Non-pigmented ciliary epithelial cell (primary cell): Measurements from ENCODE around the gene USP49.

Source experiments
- DNase-seq: peaks from one replicate; pipeline ENCODE4 v3.0.0-alpha.2; 2010; ENCODE audit warnings: low read depth

The USP49 gene

DNA sequence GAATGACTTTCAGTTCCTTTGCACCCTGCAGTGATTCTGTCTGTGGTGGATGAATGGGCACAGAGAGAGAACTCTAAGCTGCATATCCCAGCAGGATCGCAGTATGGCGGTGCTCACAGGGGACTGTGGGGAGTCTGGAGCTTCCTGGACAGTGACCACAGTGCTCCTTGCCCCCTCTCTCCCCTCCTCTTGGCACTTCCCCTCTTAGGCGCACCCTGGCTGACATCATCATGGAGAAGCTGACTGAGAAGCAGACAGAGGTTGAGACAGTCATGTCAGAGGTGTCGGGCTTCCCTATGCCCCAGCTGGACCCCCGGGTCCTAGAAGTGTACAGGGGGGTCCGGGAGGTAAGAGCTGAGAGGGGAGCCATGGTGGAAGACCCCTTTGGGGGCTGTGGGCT lies 34.7 kb upstream of the USP49 start:
- no peak for DNase-seq

DNA sequence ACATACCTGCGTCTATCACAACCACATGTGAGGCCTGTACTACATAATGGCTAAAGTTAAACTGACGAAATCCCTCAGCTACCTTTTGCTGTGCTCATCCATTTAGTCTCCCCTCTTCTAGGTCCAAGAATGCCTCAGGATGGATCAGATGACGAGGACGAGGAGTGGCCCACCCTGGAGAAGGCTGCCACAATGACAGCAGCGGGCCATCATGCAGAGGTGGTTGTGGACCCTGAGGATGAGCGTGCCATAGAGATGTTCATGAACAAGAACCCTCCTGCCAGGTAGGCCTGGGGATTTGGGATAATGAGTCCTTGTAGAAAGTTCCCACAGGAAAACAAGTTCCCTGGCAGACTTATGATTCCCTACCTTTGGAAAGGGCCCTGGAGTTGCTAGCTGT lies 32.1 kb upstream of the USP49 start:
- no peak for DNase-seq

DNA sequence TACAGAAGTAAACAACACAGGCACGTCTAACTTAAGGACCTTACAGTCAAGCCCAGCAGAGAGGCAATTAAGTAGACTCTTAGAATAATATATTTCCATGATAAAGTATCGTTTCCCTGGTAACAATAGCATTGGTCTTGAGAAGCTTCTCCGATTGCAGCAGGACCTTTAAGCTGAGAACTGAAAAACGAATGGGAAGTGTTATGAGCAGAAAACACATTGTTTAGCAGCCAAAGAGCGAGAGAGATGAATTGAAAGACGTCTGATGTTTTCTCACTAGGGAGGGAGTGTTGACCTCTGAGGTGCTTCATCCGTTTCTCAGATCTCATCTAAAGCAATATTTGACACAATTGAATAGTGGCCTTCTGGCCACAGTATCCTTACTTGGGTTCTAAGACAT lies 27.0 kb upstream of the USP49 start:
- DNase-seq: no peak

DNA sequence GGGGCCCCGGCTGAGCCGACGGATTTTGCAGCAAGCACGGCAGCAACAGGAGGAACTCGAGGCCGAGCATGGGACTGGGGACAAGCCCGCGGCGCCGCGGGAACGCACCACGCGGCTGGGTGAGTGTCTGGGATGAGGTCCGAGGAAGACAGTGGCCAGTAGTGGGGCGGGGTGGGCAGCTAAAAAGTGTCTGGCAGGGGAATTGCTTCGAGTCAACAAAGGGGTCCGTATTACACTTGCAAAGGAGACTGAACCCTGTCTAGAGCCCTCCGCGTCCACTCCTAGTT lies 26.5 kb upstream of the USP49 start:
- no peak for DNase-seq

DNA sequence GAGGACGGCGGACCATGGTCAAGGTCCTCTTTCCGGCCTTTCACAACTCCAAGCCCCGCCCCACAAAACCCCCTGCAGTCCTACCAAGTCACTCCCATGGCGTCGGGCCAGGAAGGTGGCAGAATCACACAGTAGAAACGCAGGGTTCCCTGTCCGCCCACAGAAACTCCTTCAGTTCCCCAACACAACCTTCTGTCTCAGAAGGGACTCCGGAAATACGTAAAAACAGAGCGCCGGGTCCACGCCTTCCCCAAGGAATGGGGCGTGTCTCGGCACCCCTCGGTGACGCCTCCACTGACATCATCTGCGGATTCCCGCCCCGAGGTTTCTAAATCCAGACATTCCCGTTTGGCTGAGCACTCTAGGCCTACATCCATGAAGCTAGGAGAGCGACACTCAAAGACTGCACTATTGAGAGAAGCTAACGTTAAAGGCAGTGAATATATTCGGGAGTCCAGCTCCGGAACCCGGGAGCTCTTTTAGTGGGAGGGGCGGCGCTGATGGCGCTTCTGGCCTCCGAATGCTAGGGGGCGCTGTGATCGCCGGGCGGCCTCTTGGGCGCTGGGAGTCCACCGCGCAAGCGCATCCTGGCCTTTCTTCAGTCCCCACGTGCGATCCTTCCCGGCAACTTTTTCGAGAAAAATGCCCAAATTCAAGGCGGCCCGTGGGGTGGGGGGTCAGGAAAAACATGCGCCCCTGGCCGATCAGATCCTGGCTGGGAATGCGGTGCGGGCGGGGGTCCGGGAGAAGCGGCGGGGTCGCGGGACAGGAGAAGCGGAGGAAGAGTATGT lies 25.9 kb upstream of the USP49 start, which contains the start of the genes BYSL and MED20:
Gene BYSL (plus strand): TSS at position 579 of the 791 bp plus-strand sequence. CDS start 64 bp downstream, at position 643.
Gene MED20 (minus strand): TSS at position 219 of the 791 bp plus-strand sequence. CDS start 121 bp downstream, at position 98.
- peak; percentile 85 for DNase-seq

DNA sequence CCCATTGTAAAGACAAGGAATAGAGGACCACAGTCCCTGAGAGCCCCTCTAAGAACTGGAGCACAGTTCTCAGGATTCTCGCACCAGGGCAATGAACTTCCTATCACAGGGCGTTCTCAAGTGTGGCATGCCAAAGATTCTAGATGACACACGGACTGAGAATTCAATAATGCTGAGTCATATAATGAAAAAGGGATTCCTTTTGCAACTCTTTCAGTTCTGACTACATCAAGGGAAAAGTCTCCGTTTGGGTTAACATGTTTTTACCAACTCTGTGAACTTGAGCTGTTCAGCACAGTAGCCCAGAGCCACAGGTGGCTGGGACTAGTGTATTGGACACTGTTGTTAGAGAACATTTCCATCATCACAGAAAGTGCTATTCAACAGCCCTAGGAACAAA lies 22.4 kb upstream of the USP49 start:
- peak; percentile 89 for DNase-seq

DNA sequence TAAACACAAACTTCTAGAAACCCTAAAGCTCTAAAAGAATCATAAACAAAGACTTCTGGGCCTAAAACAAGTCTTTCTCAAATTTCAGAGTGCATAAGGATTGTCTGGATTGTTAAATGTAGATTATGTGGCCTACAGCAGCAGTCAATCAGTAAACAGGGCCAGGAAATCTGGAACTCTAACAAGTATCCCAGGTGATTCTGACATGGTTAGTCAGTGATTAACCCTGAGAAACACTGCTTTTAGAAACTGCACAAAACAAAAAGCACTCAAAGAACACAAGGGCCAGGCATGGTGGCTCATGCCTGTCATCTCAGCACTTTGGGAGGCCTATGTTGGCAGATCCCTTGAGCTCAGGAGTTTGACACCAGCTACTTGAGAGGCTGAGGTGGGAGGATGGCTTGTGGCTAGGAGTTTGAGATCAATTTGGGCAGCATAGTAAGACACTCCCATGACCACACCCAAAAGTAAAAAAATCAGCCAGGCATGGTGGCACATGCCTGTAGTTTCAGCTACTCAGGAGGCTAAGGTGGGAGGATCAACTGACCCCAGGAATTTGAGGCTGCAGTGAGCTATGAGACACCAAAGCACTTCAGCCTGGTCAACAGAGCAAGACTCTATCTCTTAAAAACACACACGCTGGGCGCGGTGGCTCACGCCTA lies 19.8 kb upstream of the USP49 start:
- no peak for DNase-seq

DNA sequence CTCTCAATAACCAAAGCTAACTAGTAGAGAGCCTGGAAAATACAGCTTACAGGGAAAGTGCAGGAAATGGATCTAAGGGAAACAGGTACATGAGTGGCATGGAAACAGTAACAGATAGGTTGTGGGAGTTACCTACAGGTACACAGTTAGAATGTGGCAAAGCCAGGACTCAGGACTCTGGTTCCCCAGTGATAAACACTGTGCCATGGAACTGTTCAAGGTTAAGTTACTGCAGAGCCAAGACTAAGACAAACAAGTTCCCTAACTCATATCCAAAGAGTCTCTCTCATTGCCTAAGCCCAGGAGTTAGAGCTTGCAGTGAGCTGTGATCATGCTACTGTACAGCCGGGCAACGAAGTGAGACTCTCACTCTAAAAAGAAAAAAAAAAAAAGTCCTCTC lies 19.2 kb upstream of the USP49 start:
- DNase-seq: no peak

DNA sequence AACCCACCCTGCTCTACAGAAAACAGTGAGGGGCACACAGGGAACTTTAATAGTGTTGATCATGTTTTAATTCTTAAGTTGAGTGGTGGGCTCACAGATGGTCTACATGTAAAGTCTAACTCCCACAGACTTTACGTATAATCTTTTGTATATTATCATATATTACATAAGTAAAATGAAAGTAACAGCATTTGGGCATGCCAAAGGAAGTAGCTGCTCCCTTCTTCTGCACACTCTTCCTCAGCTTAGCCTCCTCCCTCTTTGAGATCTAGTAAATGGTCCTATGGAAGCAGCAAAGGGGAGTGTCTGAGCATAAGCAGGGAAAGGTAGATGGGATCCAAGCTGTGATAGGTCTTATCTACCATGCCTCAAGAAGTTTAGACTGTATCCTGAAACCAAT lies 14.6 kb upstream of the USP49 start:
- no peak for DNase-seq

DNA sequence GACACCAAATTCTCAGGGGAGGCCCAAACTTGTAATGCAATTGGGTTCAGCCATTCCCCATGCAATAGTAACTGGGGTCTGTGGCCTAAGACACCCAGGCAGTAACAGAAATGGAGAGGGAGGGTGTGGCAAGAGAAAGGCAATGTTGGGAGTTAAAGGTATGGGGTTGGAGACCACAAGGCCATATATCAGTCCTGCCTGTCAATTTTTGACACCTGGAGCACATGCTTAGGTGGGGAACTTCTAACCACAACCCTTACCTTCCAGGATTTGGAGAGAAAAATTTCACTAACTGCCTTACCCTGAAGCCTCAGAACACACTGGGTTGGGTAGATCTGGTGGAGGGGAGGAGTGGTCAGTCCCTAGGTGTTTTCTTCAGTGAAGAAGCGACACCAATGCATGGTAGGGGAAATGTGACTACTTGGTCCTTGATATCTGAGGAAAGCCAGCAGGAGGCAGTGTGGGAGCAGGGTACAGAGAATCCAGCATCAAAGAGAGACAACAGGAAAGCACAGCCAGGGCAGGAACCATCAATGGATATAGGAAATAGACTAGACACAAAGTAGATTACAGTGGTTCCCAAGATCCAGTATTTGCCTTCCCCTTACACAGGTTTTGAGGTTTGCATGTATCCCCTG lies 6.8 kb upstream of the USP49 start:
- DNase-seq: no peak

DNA sequence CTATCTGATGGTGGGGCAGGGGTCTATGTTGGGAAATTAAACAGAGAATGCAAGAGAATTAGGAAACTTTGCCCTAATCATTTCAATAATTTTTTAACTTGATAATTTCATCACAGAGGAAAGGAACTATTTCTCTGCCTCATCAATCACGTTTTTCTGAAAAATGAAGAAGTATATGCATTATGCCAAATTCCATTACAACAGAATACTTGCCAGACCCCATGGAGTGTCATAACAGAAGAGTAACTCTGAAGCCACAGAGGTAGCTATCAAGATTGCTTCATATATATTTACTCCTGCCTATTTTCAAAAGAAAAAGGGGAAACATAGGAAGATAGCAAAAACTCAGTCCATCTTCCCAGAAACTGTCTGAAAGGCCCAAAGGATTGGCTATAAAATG lies 5.7 kb upstream of the USP49 start:
- no peak for DNase-seq

DNA sequence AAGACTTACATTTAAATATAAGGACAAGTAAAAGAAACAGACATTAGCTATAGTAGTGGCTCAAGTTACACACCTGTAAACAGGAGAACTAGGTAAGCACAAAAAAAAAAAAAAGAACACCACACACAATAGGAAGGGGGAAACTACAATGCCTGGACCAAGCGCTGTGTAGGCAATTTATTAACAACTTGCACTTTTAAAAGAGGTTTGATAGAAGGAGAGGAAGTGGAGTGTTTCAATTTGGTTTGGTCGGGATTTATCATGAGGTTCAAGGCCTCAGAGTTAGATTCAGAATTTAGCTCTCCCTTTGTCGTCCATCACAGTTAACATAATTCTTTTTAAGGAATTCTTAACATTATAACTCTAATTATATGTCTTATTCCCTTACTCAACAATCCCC lies 1.1 kb upstream of the USP49 start:
- no peak for DNase-seq

DNA sequence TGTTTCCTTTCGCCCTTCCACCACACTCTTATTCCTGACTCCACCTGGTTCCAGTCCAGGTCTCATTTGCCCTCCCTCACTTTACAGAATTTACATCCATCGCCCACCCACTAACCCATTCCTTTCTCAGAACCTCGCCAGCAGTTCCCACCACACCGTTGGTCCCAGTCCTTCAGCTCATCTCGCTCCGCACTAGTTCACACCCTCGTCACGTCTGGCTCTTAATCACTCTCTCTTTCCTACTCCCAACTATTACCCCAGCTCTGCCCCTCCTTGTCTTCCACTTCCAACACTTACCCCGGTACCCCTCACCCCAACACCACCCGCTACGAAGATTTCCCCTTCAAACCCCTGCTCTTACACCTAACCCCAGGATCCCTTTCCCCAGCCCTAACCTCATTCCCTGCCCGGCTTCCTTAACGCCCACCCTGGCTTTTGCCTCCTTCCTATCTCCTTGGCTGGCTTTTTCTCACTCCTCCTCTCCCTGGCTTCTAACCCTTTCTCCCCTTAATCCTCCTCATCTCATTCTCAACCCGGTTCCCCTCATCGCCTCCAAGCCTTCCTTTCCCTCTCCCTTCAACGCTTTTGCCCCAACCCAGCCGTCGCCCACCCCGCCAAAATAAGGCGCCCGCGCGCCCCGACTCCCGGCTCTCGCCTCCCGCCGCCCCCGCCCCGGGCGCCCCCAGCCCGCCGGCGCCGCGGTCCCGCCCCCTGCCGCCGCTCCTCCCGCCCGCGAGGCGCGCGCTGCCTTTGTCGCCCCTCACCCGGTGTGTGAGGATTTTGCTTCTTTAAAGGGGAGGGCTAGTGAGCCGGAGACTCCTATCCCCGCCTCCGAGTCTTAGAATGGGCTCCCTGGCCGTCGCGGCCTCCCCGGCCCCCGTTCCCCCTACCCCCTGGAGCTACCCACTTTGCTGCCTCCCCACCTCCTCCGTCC lies 542 bp downstream of the USP49 start:
- no peak for DNase-seq

DNA sequence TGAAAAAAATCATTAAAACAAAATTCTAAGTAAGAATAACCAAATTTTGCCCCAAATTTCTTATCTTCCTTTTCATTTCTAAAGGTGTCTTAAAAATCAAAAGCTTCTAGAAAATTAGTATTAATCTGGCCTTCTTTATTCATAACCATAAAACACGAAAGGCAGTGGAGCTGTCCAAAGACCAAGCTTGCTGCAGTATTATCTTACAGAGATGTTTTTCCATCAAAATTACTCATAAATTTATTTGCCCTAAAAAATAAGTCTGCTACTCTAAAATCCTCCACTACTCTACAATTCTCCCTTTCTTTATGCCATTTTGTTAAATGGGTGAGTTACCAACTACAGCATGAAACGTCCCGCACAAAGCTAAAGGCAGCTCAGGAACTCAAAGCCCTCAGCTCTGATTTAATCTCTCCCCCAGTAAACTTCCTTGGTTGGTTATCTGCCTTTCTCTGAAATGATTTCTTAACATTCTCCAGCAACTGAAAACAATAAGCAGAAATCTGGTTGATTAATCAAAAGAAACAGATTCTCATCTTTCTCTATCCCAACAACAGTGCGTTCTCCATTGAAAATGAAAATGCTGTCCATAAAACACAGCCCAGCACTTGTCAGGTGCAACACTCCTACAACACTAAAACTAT lies 2.1 kb downstream of the USP49 start:
- no peak for DNase-seq

DNA sequence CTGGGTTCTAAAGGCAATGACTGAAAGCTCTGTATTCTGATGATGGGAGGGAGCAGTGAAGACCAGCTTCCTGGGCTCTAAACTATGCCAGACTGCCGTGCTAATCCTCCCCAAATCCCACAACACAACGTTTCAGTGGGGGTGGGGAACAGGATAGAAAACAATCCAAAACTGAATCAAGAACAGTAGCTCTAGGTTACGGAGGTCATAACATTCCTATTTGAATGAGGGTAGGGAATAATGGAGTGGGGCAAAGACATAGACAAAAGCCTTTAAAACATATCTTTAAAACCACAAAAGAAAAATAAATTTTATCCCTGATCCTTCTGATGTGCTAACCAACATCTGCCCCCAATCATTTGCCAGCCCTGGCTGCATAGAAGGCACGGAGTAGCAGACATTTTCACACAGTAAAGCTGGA lies 7.8 kb downstream of the USP49 start:
- no peak for DNase-seq

DNA sequence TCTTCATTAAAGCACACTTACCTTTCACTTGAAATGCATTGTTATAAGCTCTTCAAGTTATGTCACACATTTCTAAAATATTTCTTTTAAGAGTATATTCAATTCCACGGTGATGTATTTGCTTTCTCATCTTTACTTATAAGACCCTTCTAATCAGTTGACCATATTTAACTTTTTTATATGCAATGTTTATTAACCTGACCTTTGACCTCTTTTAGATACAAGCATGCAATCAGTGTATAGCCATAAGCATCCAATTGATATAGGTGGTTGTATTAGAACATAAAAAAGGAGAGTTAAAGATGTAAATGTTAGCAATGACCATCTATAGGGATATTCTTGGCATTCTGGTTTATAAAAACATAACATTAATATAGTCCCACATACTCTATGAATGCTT lies 9.2 kb downstream of the USP49 start:
- no peak for DNase-seq

DNA sequence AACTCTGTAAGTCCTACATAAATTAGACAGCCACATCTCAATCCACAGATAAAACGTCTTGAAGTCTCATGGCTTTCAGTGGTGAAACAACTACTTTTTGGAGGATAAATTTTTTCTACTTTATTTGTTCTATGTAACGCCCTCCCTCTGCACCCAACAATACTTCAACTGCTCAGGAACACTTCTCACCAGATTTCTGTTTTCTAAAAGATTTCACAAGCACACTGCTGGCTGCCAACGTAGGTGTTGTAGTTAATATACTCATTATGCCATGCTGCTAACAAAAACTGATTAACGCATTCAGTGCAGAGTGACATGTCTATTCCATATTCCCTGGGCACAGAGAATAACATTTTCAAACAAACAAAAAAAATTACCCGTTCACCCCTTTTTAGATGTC lies 10.2 kb downstream of the USP49 start:
- no peak for DNase-seq

DNA sequence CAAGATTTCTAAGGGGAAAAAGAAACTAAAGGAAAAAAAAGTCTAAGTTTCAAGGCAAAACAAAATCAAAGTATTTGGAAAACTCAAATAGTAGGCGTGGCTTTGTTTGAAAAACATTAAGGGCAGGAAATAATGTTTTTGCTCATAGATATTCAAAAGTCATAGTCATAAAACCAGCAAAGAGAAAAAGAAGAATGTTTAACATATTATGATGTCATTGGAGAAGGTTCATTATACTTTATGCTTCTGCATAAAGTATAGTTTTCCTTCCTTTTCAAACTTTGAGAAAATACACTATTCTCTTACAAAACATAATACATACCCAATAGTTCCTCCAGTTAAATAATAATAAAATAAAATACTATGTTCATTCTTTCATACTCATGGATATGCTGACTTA lies 13.7 kb downstream of the USP49 start:
- no peak for DNase-seq

DNA sequence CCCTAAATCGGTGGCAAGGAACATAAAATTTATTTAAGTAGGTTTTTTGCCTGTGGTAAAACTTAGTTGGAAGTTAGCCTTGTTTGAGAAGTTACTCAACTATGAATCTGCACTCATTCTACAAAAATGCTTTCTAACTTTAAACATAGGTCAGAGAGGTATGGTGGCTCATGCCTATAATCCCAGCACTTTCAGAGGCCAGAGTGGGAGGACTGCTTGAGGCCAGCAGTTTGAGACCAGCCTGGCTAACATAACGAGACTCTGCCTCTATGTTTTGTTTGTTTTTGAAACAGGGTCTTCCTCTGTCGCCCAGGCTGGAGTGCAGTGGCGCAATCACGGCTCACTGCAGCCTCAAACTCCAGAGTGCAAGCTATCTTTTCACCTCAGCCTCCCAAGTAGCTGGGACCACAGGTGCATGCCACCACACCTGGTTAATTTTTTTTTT lies 16.2 kb downstream of the USP49 start:
- peak; percentile 36 for DNase-seq

DNA sequence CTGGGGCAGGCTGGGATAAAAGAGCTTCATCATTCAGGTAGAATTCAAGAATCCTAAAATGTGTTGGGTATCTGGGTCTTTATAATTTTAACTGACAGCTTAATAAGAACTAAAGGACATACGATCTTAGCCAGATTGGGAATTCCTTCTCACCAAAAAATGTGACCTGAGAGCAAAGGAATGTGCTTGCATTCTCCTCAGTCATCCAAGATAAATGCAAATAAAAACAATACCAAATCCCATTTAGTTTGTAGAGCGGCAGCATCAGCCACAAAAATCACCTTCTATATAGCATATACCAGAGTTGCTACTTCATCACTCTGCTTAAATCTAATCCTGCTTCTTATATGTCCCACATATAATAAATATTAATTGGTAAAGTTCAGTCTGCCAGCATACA lies 16.9 kb downstream of the USP49 start:
- peak; percentile 58 for DNase-seq

DNA sequence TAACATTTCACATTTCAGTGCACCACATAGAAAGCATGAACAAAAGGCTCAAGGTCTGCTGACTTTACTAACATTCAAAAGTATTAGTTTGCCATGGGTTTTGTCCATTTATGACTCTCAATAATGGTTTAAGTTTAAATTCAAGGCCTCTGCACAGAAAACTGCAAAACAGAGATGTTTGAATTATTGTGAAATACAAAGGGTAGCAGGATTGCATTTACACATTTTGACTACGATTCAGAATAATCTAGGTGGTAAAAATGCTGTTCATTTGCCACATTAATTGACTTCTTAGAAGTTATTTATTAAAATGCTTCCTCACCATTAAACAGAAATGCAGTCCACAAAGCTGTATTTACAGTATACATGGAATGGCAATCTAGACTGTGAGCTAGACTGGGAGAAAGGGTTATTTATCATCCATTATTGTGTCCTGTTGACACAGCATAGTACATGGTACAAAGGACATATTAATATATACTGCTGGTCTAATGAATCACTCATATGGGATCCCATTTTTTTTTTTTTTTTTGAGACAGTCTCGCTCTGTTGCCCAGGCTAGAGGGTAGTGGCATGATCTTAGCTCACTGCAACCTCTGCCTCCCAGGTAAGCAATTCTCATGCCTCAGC lies 18.0 kb downstream of the USP49 start:
- DNase-seq: no peak
